Small intestine (tissue), 7 donors: Measurements from ENCODE around the gene MYCBP. TPM values are rescaled to one million over a fixed set of nuclear protein-coding genes. Genes with fewer than 3 reads are reported as not detected.
"Not testable (repeated sequence)": the region's sequence is repeated elsewhere in the genome, so short reads cannot be mapped to it uniquely, and the experiment has no call there.

ENCODE experiments used
- DNase-seq, 2 donors: peaks; one replicate each; pipeline versions ENCODE4 v3.0.0 to v3.0.0-alpha.2; 2013
- FAIRE-seq: peaks from 2 replicates; lab custom pipeline; 2012; peaks lifted over from hg19 to GRCh38; lab: Jason Lieb, UNC
- H3K27ac ChIP-seq, 3 donors: one replicate each; pipeline ENCODE4 v1.5.1; 2013; ENCODE audit warnings: low read length in 2 of 3, mild to moderate bottlenecking in 2 of 3, control low read depth in 1 of 3, inconsistent platforms in 1 of 3, low read depth in 1 of 3, moderate library complexity in 1 of 3
- H3K27me3 ChIP-seq, 3 donors: one replicate each; pipeline ENCODE4 v1.6.1; 2013; ENCODE audit warnings: low read length in 3 of 3, inconsistent platforms in 1 of 3; ENCODE audit not compliant: control insufficient read depth in 3 of 3, insufficient read depth in 3 of 3
- H3K36me3 ChIP-seq, 3 donors: one replicate each; pipeline ENCODE4 v1.6.1; 2013; ENCODE audit warnings: low read length in 3 of 3, inconsistent platforms in 1 of 3, low read depth in 1 of 3, mild to moderate bottlenecking in 1 of 3, moderate library complexity in 1 of 3; ENCODE audit not compliant: control insufficient read depth in 3 of 3, insufficient read depth in 2 of 3
- H3K4me1 ChIP-seq, 3 donors: one replicate each; pipeline ENCODE4 v1.6.1; 2013; ENCODE audit warnings: low read length in 2 of 3, inconsistent platforms in 1 of 3, low read depth in 1 of 3, mild to moderate bottlenecking in 1 of 3, moderate library complexity in 1 of 3; ENCODE audit not compliant: control insufficient read depth in 3 of 3, insufficient read depth in 2 of 3
- H3K4me3 ChIP-seq, 3 donors: one replicate each; pipeline ENCODE4 v1.5.1; 2013; ENCODE audit warnings: low read length in 3 of 3, control low read depth in 1 of 3, inconsistent platforms in 1 of 3, low read depth in 1 of 3, mild to moderate bottlenecking in 1 of 3, moderate library complexity in 1 of 3
- H3K9me3 ChIP-seq, 2 donors: one replicate each; pipeline ENCODE4 v1.6.1; 2013; ENCODE audit warnings: low read depth in 1 of 2, low read length in 1 of 2; ENCODE audit not compliant: control insufficient read depth in 2 of 2, insufficient read depth in 1 of 2
- WGBS, 3 donors: extraction: QIAGEN DNeasy Blood & Tissue Kit; methylation state at CpG; one replicate each; pipeline ENCODE4 v1.1.7; 2013; 5-methylcytosine and 5-hydroxymethylcytosine counted together
- polyA plus RNA-seq, 4 donors: library from polyadenylated mRNA; stranded (reverse) in 3 of 4; unstranded in 1 of 4; fragments of 200-250 nt in 3 of 4; fragments of 120-200 nt in 1 of 4; gene quantifications; one replicate each; pipeline versions ENCODE4 v1.2.1 to v1.2.3, GENCODE V29; 2013
- donor health status: healthy with polysubstance abuse.
- donor health status: control.
- donor health status: control.
- donor health status: Bipolar disorder and iron deficiency.
- donor health status: healthy.

Gene MYCBP
- polyA plus RNA-seq, 4 donors, result 17.6 to 30.3 (median 23.1) TPM

DNA sequence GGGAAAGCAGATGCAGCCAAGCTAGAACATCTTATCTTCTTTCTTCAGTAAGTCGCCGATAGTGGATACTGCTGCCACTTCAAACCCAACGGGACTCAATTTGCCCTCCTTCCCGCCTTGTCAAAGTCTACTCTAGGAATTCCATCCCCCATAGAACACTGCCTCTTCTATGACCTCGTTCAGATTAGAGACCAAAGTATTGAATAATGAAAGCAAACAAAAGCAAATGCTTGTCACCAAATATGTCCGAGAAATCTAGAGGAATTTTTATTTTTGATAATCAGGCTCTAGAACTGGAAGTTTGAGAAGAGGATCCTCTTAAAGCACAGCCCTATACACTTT lies 12.7 kb downstream of the MYCBP start:
- Histone ChIP-seq H3K4me3 (peak overlapping the region; percentile 33 to 83 (median 63)), H3K27me3 (no peaks in the 10 kb centered on the region), H3K4me1 (peaks cover 0 to 14% (median 3%) of the 10 kb centered on the region in 3 donors), H3K27ac (peak overlapping the region in 2 of 3 donors; percentile 66 to 70), H3K9me3 (no peaks in the 10 kb centered on the region), H3K36me3 (peaks cover 0 to 5% (median 2%) of the 10 kb centered on the region in 3 donors)
- DNase-seq, result peak; percentile 21 to 50
- no peak for FAIRE-seq
- WGBS, 3 donors, result 3 to 9% (median 7%) methylated on average over 6 of the region's 6 CpGs

DNA sequence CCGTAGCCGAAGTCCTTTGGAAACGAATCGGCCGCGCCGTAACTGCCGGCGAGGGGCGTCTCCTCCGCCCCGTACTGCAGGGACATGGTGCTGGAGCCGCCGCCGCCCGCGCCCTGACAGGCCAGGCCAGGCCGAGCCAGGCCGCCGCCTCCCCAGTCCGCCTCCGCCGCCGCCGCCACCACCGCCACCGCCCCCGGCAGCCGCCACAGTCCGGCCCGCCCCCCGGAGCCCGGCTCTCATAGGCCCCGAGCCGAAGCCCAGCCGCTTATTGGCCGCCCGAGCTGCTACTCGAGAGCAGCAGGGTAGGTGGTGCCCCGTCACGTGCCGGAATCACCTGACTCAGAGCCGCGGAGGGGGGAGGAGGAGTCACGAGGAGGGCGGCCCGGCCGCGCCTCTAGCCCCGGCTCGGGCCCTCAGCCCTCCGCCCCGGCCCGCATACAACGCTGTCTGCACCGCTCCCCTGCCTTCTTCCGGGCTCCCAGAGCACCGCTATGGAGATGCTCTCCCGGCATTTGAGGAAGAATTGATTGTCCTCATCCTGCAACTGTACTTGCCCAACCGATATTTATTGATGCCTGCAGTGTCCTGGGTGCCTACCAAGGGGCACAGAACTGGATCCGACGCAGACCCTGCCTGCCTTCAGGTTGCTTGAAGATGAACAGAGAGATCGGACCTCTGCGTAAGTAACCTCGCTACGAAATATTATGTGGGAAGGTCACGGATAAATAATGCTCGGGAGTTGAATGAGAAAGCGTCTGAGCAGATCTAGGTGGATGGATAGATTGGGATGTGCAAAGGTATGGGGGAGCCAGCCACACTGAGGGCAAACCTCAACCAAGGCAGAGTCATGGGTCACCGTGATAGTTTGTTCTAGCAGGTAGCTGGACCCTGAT lies 13.3 kb downstream of the MYCBP start, which contains the start of gene RRAGC:
Gene RRAGC, minus strand, starts transcription at position 212 of the 893 bp plus-strand sequence. Its CDS starts 126 bp downstream, at position 86.
- WGBS, 3 donors, result 0% methylated on average over 43 to 70 of the region's 70 CpGs
- FAIRE-seq, result no peak
- peaks cover 0 to 14% (median 3%) of the 10 kb centered on the region in 3 donors for H3K4me1 ChIP-seq

DNA sequence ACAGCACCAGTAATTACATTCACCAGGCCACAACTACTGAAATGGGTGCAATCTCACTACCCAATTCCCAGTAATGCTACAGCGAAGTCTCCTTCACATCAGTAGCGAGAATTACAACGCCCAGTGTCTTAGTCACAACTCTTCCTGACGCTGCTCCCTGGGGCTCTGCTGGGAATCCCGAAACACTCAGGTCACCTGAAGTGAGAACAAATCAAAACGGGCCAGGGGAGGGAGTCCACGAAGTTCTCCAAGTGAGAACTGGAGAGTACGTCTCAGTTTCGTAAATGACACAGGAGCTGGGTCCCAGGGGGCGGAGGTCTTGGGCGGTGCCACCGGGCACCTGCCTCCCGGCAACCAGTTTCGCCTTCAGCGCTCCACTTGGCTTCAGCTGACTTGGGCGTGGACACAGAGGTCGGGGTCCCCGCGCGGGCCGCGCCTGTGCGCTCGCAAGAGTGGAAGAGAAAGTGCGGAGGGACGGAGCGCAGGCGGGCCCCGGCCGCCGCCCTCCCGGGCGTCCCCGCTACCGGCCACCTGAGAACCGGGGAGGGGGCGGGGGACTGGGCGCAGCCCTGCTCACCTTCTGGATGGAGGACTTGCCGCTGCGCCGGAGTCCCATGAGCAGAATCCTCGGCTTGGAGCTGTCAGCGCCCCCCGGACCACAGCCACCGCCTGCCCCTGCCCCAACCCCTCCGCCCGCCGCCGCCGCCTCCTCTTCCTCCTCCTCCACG lies 14.2 kb downstream of the MYCBP start:
- H3K36me3 ChIP-seq, result peaks cover 0 to 11% (median 0%) of the 10 kb centered on the region in 3 donors
- peak overlapping the region; percentile 79 to 94 (median 93) for H3K27ac ChIP-seq
- FAIRE-seq (no peak), DNase-seq (peak; percentile 83 to 89)
- peak overlapping the region; percentile 63 to 99 (median 86) for H3K4me3 ChIP-seq
- H3K9me3 ChIP-seq, result no peaks in the 10 kb centered on the region
- 0 to 1% (median 0%) methylated on average over 32 to 51 of the region's 51 CpGs for WGBS, 3 donors
- no peaks in the 10 kb centered on the region for H3K27me3 ChIP-seq
- peaks cover 0 to 14% (median 3%) of the 10 kb centered on the region in 3 donors for H3K4me1 ChIP-seq

More for the DNA sequence above, 13.3 kb downstream of the MYCBP start, which contains the start of gene RRAGC:
- peak within 1 kb of the TSS; percentile 63 to 99 (median 86) for H3K4me3 ChIP-seq
- H3K27me3 ChIP-seq, result no peaks in the 10 kb centered on the region
- peak within 1 kb of the TSS; percentile 79 to 94 (median 93) for H3K27ac ChIP-seq
- peak; percentile 99 for DNase-seq
- peaks cover 0 to 8% (median 0%) of the 10 kb centered on the region in 3 donors for H3K36me3 ChIP-seq
- no peaks in the 10 kb centered on the region for H3K9me3 ChIP-seq

- Histone ChIP-seq H3K9me3 (no peaks in the 10 kb centered on the region), H3K27me3 (no peaks in the 10 kb centered on the region), H3K4me1 (peaks cover 0 to 3% (median 3%) of the 10 kb centered on the region in 3 donors), H3K36me3 (peaks cover 6 to 23% (median 15%) of the 10 kb centered on the region in 3 donors), H3K4me3 (no peak overlapping the region), H3K27ac (no peak overlapping the region)
- FAIRE-seq (no peak), DNase-seq (no peak)
- WGBS, 3 donors, result 72 to 76% (median 74%) methylated on average over 4 of the region's 4 CpGs
Observed at GRCh38 chr1:38852780-38853179, 20.4 kb downstream of the MYCBP start.

GRCh38 chr1:38848071-38848470 lies 25.1 kb downstream of the MYCBP start:
- H3K9me3 ChIP-seq, result no peaks in the 10 kb centered on the region
- H3K27ac ChIP-seq, result no peak overlapping the region
- 77 to 92% (median 92%) methylated on average over 1 of the region's 1 CpG for WGBS, 3 donors
- no peaks in the 10 kb centered on the region for H3K4me1 ChIP-seq
- peaks cover 6 to 27% (median 25%) of the 10 kb centered on the region in 3 donors for H3K36me3 ChIP-seq
- H3K4me3 ChIP-seq, result no peak overlapping the region
- FAIRE-seq, result no peak
- DNase-seq, result no peak
- H3K27me3 ChIP-seq, result no peaks in the 10 kb centered on the region

- no peaks in the 10 kb centered on the region for H3K9me3 ChIP-seq
- DNase-seq (no peak), FAIRE-seq (no peak)
- no peaks in the 10 kb centered on the region for H3K27me3 ChIP-seq
- no peaks in the 10 kb centered on the region for H3K4me1 ChIP-seq
- peaks cover 3 to 31% (median 21%) of the 10 kb centered on the region in 3 donors for H3K36me3 ChIP-seq
- H3K4me3 ChIP-seq, result no peak overlapping the region
- no peak overlapping the region for H3K27ac ChIP-seq
- WGBS, 3 donors, result 79 to 94% (median 91%) methylated on average over 3 of the region's 3 CpGs
Observed at GRCh38 chr1:38846210-38846609, 26.9 kb downstream of the MYCBP start.

GRCh38 chr1:38845088-38845487 lies 28.1 kb downstream of the MYCBP start:
- not testable (repeated sequence) for H3K9me3 ChIP-seq, DNase-seq, H3K4me3 ChIP-seq, H3K27me3 ChIP-seq, H3K4me1 ChIP-seq, FAIRE-seq, H3K27ac ChIP-seq
- peaks cover 2 to 29% (median 21%) of the 10 kb centered on the region in 3 donors for H3K36me3 ChIP-seq
- WGBS, 3 donors, result 93 to 99% (median 96%) methylated on average over 3 of the region's 3 CpGs

- FAIRE-seq (no peak), DNase-seq (no peak)
- Histone ChIP-seq H3K4me1 (no peaks in the 10 kb centered on the region), H3K9me3 (no peaks in the 10 kb centered on the region), H3K4me3 (no peak overlapping the region), H3K27ac (no peak overlapping the region), H3K36me3 (peaks cover 0 to 26% (median 18%) of the 10 kb centered on the region in 3 donors), H3K27me3 (no peaks in the 10 kb centered on the region)
- 57 to 81% (median 77%) methylated on average over 2 of the region's 2 CpGs for WGBS, 3 donors
Observed at GRCh38 chr1:38840281-38840680, 32.9 kb downstream of the MYCBP start.
